ENCODE results near the gene TMEM97. TPM values are rescaled to one million over a fixed set of nuclear protein-coding genes. Genes with fewer than 3 reads are reported as not detected.

Gene TMEM97
- total RNA-seq, 1 experiment from 2014 or later = 55.6 TPM

DNA sequence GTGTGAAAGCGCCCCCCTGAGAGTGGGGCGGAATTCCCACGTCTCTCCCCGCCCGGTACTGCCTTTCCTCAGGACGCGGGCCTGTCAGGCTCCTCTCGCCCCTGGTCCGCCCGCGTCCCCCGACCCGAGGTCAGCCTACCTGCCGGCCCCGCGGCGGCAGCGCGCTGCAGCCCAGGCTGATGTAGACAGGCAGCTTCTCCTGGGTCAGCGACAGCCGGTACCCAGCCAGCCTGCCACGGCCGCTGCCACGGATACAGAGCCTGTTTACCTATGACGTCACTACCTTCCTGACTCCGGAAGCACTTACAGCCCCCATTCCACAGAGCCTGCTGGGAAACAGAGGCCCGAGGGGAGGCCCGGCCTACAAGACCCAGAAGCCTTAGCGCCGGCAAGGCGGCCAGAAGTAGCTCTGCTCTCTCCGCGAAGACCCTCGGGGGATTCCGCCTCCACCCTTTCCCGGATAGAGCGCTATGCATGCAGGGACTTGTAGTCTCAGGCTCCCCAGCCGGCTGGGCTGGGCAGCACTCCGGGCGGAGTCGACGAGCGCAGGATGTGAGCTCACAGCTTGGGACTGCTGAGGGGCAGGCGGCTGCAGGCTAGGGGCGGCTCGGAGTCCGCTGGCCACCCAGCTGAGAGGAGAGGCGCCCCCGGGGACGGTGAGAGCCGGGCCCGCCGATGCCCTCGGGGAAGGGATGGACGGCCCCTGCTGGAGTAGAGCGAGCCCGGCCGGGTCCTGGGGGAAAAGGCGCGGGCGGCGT is 16.4 kb downstream of the TMEM97 start, which contains the start of the genes IFT20 and TNFAIP1:
Gene IFT20 (minus strand): TSS at position 272 of the 758 bp plus-strand sequence. CDS start 3,487 bp downstream, outside the sequence.
Gene TNFAIP1 (plus strand): TSS at position 561 of the 758 bp plus-strand sequence. CDS start 3,761 bp downstream, outside the sequence.
- BruUV-seq (replicated peaks) = no TSS peak
- H3K27me3 ChIP-seq (ENCODE audit: insufficient read depth, low read length) = no peaks in the 10 kb centered on the region
- peak within 1 kb of the TSS; percentile 81 for H3K27ac ChIP-seq (ENCODE audit: low read depth, low read length)
- ChIA-PET CTCF (interaction anchor here (0.6 to 1.9 kb wide), 9 partner anchors 13 to 236 kb away, joined by 3 to 11 read pairs (median 3); partner anchors contain the start of gene POLDIP2), POLR2A (interaction anchor here (0.8 to 2.0 kb wide), 5 partner anchors 10 to 70 kb away, joined by 3 to 26 read pairs (median 6); partner anchors contain the start of genes POLDIP2 and TMEM97), RAD21 (ENCODE audit: low non-redundant PET in 1 of 2, low total read pairs in 2 of 2, uncharacterized antibody in 2 of 2, unreplicated experiment in 2 of 2) (interaction anchor here (1.2 to 2.5 kb wide), 2 partner anchors 22 to 23 kb away, joined by 3 to 9 read pairs; partner anchors contain the start of gene POLDIP2 (in 1 of the 2))
- no peak within 1 kb of the TSS for H2AFZ ChIP-seq (ENCODE audit: low read depth, low read length, poor library complexity, severe bottlenecking)
- H3K9me3 ChIP-seq (ENCODE audit: control insufficient read depth in 1 of 2, insufficient read depth in 1 of 2, low read depth in 1 of 2, low read length in 2 of 2) = no peaks in the 10 kb centered on the region
- no peaks in the 10 kb centered on the region for H4K20me1 ChIP-seq (ENCODE audit: insufficient read depth)
- no peaks in the 10 kb centered on the region for H3K9me2 ChIP-seq (ENCODE audit: insufficient read depth)
- intact Hi-C loops (cut with micrococcal nuclease) = loop anchor here (1.0 to 5.0 kb wide), 2 partner anchors 16 to 103 kb away; partner anchors contain the start of gene TMEM97
- peak within 1 kb of the TSS; percentile 97 to 99 for H3K4me3 ChIP-seq (replicated peaks in 1 of 2; ENCODE audit: low read depth in 1 of 2, low read length in 2 of 2)
- DNase-seq (ENCODE audit: low read depth, low spot score) = peak; percentile 99
- H3K4me1 ChIP-seq (ENCODE audit: control insufficient read depth in 1 of 2, insufficient read depth in 2 of 2, low read length in 2 of 2) = peaks cover 16 to 38% of the 10 kb centered on the region in 2 experiments
- peaks cover 32% of the 10 kb centered on the region for H3K79me2 ChIP-seq (ENCODE audit: insufficient read depth, low read length)
- peaks cover 4 to 6% of the 10 kb centered on the region in 2 experiments; a peak in 3 of 4 replicates for H3K36me3 ChIP-seq (ENCODE audit: control insufficient read depth in 1 of 2, insufficient read depth in 2 of 2, low read length in 2 of 2)
- ATAC-seq = peak; percentile 92
- peak within 1 kb of the TSS; percentile 89 for H3K9ac ChIP-seq (ENCODE audit: low read length)
- peak within 1 kb of the TSS; percentile 93 for H3K4me2 ChIP-seq (ENCODE audit: low read length)
- TF ChIP-seq, protein P1, sequence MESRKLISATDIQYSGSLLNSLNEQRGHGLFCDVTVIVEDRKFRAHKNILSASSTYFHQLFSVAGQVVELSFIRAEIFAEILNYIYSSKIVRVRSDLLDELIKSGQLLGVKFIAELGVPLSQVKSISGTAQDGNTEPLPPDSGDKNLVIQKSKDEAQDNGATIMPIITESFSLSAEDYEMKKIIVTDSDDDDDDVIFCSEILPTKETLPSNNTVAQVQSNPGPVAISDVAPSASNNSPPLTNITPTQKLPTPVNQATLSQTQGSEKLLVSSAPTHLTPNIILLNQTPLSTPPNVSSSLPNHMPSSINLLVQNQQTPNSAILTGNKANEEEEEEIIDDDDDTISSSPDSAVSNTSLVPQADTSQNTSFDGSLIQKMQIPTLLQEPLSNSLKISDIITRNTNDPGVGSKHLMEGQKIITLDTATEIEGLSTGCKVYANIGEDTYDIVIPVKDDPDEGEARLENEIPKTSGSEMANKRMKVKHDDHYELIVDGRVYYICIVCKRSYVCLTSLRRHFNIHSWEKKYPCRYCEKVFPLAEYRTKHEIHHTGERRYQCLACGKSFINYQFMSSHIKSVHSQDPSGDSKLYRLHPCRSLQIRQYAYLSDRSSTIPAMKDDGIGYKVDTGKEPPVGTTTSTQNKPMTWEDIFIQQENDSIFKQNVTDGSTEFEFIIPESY (IDR thresholded peaks at IDR 0.05; ENCODE audit: extremely low read depth, insufficient replicate concordance, low read length) = no peak
- no peak for TF ChIP-seq EZH2 (IDR thresholded peaks at IDR 0.05)
- no peak for TF ChIP-seq FOSL1 (IDR thresholded peaks at IDR 0.05; ENCODE audit: low read depth)
- peak; percentile 62 for TF ChIP-seq CBX3 (IDR thresholded peaks at IDR 0.05; ENCODE audit: low read depth)
- TF ChIP-seq TCF7L2 (IDR thresholded peaks at IDR 0.05; ENCODE audit: borderline replicate concordance, extremely low read depth, insufficient read depth, insufficient read length) = no peak
- TF ChIP-seq SRF (IDR thresholded peaks at IDR 0.05; ENCODE audit: low read depth) = no peak; the same call in 1 of the 2 replicates
- no peak for TF ChIP-seq EZH2phosphoT487 (IDR thresholded peaks at IDR 0.05; ENCODE audit: borderline replicate concordance)
- TF ChIP-seq EGR1 (IDR thresholded peaks at IDR 0.05; ENCODE audit: low read depth) = peak; percentile 94
- TF ChIP-seq RAD21 (IDR thresholded peaks at IDR 0.05; ENCODE audit: low read depth) = no peak
- TF ChIP-seq CEBPB (IDR thresholded peaks at IDR 0.05; ENCODE audit: low read depth) = no peak
- TF ChIP-seq, protein P2, sequence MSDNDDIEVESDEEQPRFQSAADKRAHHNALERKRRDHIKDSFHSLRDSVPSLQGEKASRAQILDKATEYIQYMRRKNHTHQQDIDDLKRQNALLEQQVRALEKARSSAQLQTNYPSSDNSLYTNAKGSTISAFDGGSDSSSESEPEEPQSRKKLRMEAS (IDR thresholded peaks at IDR 0.05) = peak; percentile 72
- peak; percentile 77; the same call in 1 of the 2 replicates for TF ChIP-seq ELF1 (IDR thresholded peaks at IDR 0.05; ENCODE audit: borderline replicate concordance, low read depth)
- TF ChIP-seq, protein P3, sequence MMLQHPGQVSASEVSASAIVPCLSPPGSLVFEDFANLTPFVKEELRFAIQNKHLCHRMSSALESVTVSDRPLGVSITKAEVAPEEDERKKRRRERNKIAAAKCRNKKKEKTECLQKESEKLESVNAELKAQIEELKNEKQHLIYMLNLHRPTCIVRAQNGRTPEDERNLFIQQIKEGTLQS (IDR thresholded peaks at IDR 0.05) = no peak
- peak; percentile 69 for TF ChIP-seq POLR2A (IDR thresholded peaks at IDR 0.05; ENCODE audit: borderline replicate concordance, extremely low read depth, insufficient read depth, insufficient read length)
- 0 out of 2 replicates have a peak, but pooled peaks have one; percentile 48 for TF ChIP-seq ZFX (IDR thresholded peaks at IDR 0.05)
- TF ChIP-seq YY1 (IDR thresholded peaks at IDR 0.05; ENCODE audit: extremely low read depth, insufficient replicate concordance, low read depth, low read length) = peak; percentile 85
- TF ChIP-seq JUND (IDR thresholded peaks at IDR 0.05) = peak; percentile 48; the same call in 1 of the 2 replicates
- no peak for TF ChIP-seq ZNF274 (IDR thresholded peaks at IDR 0.05; ENCODE audit: low read depth, low read length)
- TF ChIP-seq, protein P4, sequence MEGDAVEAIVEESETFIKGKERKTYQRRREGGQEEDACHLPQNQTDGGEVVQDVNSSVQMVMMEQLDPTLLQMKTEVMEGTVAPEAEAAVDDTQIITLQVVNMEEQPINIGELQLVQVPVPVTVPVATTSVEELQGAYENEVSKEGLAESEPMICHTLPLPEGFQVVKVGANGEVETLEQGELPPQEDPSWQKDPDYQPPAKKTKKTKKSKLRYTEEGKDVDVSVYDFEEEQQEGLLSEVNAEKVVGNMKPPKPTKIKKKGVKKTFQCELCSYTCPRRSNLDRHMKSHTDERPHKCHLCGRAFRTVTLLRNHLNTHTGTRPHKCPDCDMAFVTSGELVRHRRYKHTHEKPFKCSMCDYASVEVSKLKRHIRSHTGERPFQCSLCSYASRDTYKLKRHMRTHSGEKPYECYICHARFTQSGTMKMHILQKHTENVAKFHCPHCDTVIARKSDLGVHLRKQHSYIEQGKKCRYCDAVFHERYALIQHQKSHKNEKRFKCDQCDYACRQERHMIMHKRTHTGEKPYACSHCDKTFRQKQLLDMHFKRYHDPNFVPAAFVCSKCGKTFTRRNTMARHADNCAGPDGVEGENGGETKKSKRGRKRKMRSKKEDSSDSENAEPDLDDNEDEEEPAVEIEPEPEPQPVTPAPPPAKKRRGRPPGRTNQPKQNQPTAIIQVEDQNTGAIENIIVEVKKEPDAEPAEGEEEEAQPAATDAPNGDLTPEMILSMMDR (IDR thresholded peaks at IDR 0.05 in 2 of 3, conservative IDR thresholded peaks at IDR 0.05 in 1 of 3; ENCODE audit: borderline replicate concordance in 1 of 3, insufficient read depth in 1 of 3, low read depth in 2 of 3, low read length in 2 of 3) = no peak
- peak; percentile 78 for TF ChIP-seq POLR2AphosphoS5 (IDR thresholded peaks at IDR 0.05; ENCODE audit: low read depth, low read length)
